Measurements from ENCODE around the gene OPN4.

- no peak for TF ChIP-seq POLR2A (IDR thresholded peaks at IDR 0.05)
- no peak for TF ChIP-seq CTCF (IDR thresholded peaks at IDR 0.05)
Observed at GRCh38 chr10:86699125-86699524, 44.8 kb downstream of the OPN4 start.

Measured in body of pancreas (tissue), 4 donors.